BLaER1 (cell line): Measurements from ENCODE around the gene LAYN.

Source experiments
- H3K27ac ChIP-seq: shearing (Covaris generic); formaldehyde crosslinking; 2 replicates; pipeline ENCODE4 v1.8.1; 2022
- H3K27me3 ChIP-seq: shearing (Covaris generic); formaldehyde crosslinking; 2 replicates; pipeline ENCODE4 v1.8.1; 2022
- H3K36me3 ChIP-seq: shearing (Covaris generic); formaldehyde crosslinking; 2 replicates; pipeline ENCODE4 v1.8.1; 2022
- H3K4me1 ChIP-seq: shearing (Covaris generic); formaldehyde crosslinking; 2 replicates; pipeline ENCODE4 v1.8.1; 2022
- H3K4me2 ChIP-seq: shearing (Covaris generic); formaldehyde crosslinking; 2 replicates; pipeline ENCODE4 v1.8.1; 2022
- H3K4me3 ChIP-seq: shearing (Covaris generic); formaldehyde crosslinking; 2 replicates; pipeline ENCODE4 v1.8.1; 2022
- H3K9ac ChIP-seq: shearing (Covaris generic); formaldehyde crosslinking; 2 replicates; pipeline ENCODE4 v1.8.1; 2022
- H3K9me3 ChIP-seq: shearing (Covaris generic); formaldehyde crosslinking; 2 replicates; pipeline ENCODE4 v1.8.1; 2022
- H4K20me1 ChIP-seq: shearing (Covaris generic); formaldehyde crosslinking; 2 replicates; pipeline ENCODE4 v1.8.1; 2022
- Cebpa-rat ChIP-seq: shearing (Covaris generic); IDR thresholded peaks from 2 replicates; pipeline ENCODE4 v1.8.1; 2022

The LAYN gene

GRCh38 chr11:111559800-111560464 lies 19.4 kb downstream of the LAYN start:
- H3K9ac ChIP-seq: no peak overlapping the region

GRCh38 chr11:111560800-111561199 lies 20.3 kb downstream of the LAYN start:
- Histone ChIP-seq H4K20me1 (no peaks in the 10 kb centered on the region), H3K9me3 (peaks cover 12% of the 10 kb centered on the region), H3K27ac (no peak overlapping the region), H3K36me3 (no peaks in the 10 kb centered on the region), H3K4me1 (0 out of 2 replicates have a peak, but pooled peaks cover 8% of the 10 kb centered on the region), H3K4me2 (0 out of 2 replicates have a peak overlapping the region, but pooled peaks have one; percentile 14), H3K27me3 (no peaks in the 10 kb centered on the region), H3K4me3 (no peak overlapping the region), H3K9ac (no peak overlapping the region)
- no peak for TF ChIP-seq Cebpa-rat

More at GRCh38 chr11:111559800-111560464, 19.4 kb downstream of the LAYN start:
- no peaks in the 10 kb centered on the region for H3K27me3 ChIP-seq
- H3K4me2 ChIP-seq: no peak overlapping the region
- no peak overlapping the region for H3K27ac ChIP-seq
- no peaks in the 10 kb centered on the region for H4K20me1 ChIP-seq
- no peaks in the 10 kb centered on the region for H3K36me3 ChIP-seq
- 0 out of 2 replicates have a peak, but pooled peaks cover 8% of the 10 kb centered on the region for H3K4me1 ChIP-seq
- no peak for TF ChIP-seq Cebpa-rat
- H3K4me3 ChIP-seq: no peak overlapping the region
- peaks cover 14% of the 10 kb centered on the region for H3K9me3 ChIP-seq

GRCh38 chr11:111561306-111561705 lies 20.8 kb downstream of the LAYN start:
- Histone ChIP-seq H3K4me1 (0 out of 2 replicates have a peak, but pooled peaks cover 8% of the 10 kb centered on the region), H3K36me3 (no peaks in the 10 kb centered on the region), H3K9me3 (peaks cover 7% of the 10 kb centered on the region), H4K20me1 (no peaks in the 10 kb centered on the region), H3K4me3 (no peak overlapping the region), H3K27me3 (no peaks in the 10 kb centered on the region), H3K9ac (no peak overlapping the region), H3K27ac (no peak overlapping the region), H3K4me2 (no peak overlapping the region)
- TF ChIP-seq Cebpa-rat: no peak

GRCh38 chr11:111561791-111562325 lies 21.3 kb downstream of the LAYN start:
- no peak for TF ChIP-seq Cebpa-rat
- Histone ChIP-seq H3K27ac (no peak overlapping the region), H3K4me2 (no peak overlapping the region), H3K4me3 (no peak overlapping the region), H3K27me3 (no peaks in the 10 kb centered on the region), H3K9ac (no peak overlapping the region), H3K36me3 (no peaks in the 10 kb centered on the region), H3K9me3 (peaks cover 1% of the 10 kb centered on the region; the same call in 1 of the 2 replicates), H4K20me1 (no peaks in the 10 kb centered on the region), H3K4me1 (0 out of 2 replicates have a peak, but pooled peaks cover 8% of the 10 kb centered on the region)

- Histone ChIP-seq H3K9ac (no peak overlapping the region), H3K36me3 (no peaks in the 10 kb centered on the region), H3K4me1 (0 out of 2 replicates have a peak, but pooled peaks cover 8% of the 10 kb centered on the region), H3K4me2 (no peak overlapping the region), H3K4me3 (no peak overlapping the region), H3K27ac (no peak overlapping the region), H3K9me3 (no peaks in the 10 kb centered on the region), H3K27me3 (no peaks in the 10 kb centered on the region), H4K20me1 (no peaks in the 10 kb centered on the region)
- TF ChIP-seq Cebpa-rat: no peak
These were observed 22.3 kb downstream of the LAYN start for GRCh38 chr11:111562692-111563389.

- Histone ChIP-seq H3K9me3 (no peaks in the 10 kb centered on the region), H3K27me3 (no peaks in the 10 kb centered on the region), H3K4me3 (no peak overlapping the region), H3K4me1 (0 out of 2 replicates have a peak, but pooled peaks cover 8% of the 10 kb centered on the region), H3K4me2 (no peak overlapping the region), H3K9ac (no peak overlapping the region), H4K20me1 (no peaks in the 10 kb centered on the region), H3K27ac (peak overlapping the region; percentile 20; the same call in 1 of the 2 replicates), H3K36me3 (no peaks in the 10 kb centered on the region)
- TF ChIP-seq Cebpa-rat: no peak
These were observed 24.7 kb downstream of the LAYN start for GRCh38 chr11:111565114-111565720.

GRCh38 chr11:111566324-111566723 lies 25.8 kb downstream of the LAYN start:
- no peaks in the 10 kb centered on the region for H3K36me3 ChIP-seq
- no peak for TF ChIP-seq Cebpa-rat
- no peak overlapping the region for H3K4me2 ChIP-seq
- no peaks in the 10 kb centered on the region for H3K4me1 ChIP-seq
- no peak overlapping the region for H3K9ac ChIP-seq
- H4K20me1 ChIP-seq: no peaks in the 10 kb centered on the region
- H3K4me3 ChIP-seq: no peak overlapping the region
- H3K27ac ChIP-seq: no peak overlapping the region
- H3K9me3 ChIP-seq: no peaks in the 10 kb centered on the region
- no peaks in the 10 kb centered on the region for H3K27me3 ChIP-seq

- H3K9me3 ChIP-seq: no peaks in the 10 kb centered on the region
- H3K36me3 ChIP-seq: no peaks in the 10 kb centered on the region
- H3K27ac ChIP-seq: no peak overlapping the region
- TF ChIP-seq Cebpa-rat: no peak
- H4K20me1 ChIP-seq: no peaks in the 10 kb centered on the region
- no peak overlapping the region for H3K9ac ChIP-seq
- no peak overlapping the region for H3K4me2 ChIP-seq
- peaks cover 6% of the 10 kb centered on the region for H3K4me1 ChIP-seq
- no peak overlapping the region for H3K4me3 ChIP-seq
- H3K27me3 ChIP-seq: no peaks in the 10 kb centered on the region
These were observed 29.0 kb downstream of the LAYN start for GRCh38 chr11:111569476-111569875.

GRCh38 chr11:111570796-111571195 lies 30.3 kb downstream of the LAYN start:
- no peak for TF ChIP-seq Cebpa-rat
- H3K4me2 ChIP-seq: no peak overlapping the region
- H3K9ac ChIP-seq: no peak overlapping the region
- H3K36me3 ChIP-seq: no peaks in the 10 kb centered on the region
- peaks cover 6% of the 10 kb centered on the region for H3K4me1 ChIP-seq
- no peaks in the 10 kb centered on the region for H3K9me3 ChIP-seq
- no peak overlapping the region for H3K27ac ChIP-seq
- H3K4me3 ChIP-seq: no peak overlapping the region
- H4K20me1 ChIP-seq: no peaks in the 10 kb centered on the region
- no peaks in the 10 kb centered on the region for H3K27me3 ChIP-seq
